MCF 10A (cell line): ENCODE data around the gene SERTAD3. TPM values are rescaled to one million over a fixed set of nuclear protein-coding genes. Genes with fewer than 3 reads are reported as not detected.
A peak's percentile ranks its signal among the peaks of the same experiment; 100 is the strongest.

ENCODE experiments used
- BruUV-seq: library from RNA; stranded (reverse); fragments of 400-500 nt; replicated peaks from 2 replicates; lab custom pipeline; 2021; lab: Mats Ljungman, UMichigan
- CTCF ChIA-PET: fragments of 300-600 bp; sonication (Branson Sonifier 250); formaldehyde crosslinking; extraction: SDS; loops from one replicate; lab custom pipeline; 2021; ENCODE audit warnings: antibody characterized with exemption, inconsistent platforms; lab: Yijun Ruan, JAX
- POLR2A ChIA-PET: fragments of 300-600, 350-650 bp; sonication (Branson Sonifier 250); formaldehyde crosslinking; extraction: SDS; loops from one replicate; lab custom pipeline; 2020; ENCODE audit warnings: antibody characterized with exemption, inconsistent platforms; lab: Yijun Ruan, JAX
- DNase-seq: peaks from one replicate; pipeline ENCODE4 v3.0.0-alpha.2; 2018; ENCODE audit not compliant: unreplicated experiment
- H3K27ac Mint-ChIP-seq: one replicate; pipeline ENCODE4 v1.8.0; 2022; ENCODE audit warnings: mild to moderate bottlenecking, low read depth, mixed read lengths; ENCODE audit not compliant: unreplicated experiment
- H3K27me3 Mint-ChIP-seq: one replicate; pipeline ENCODE4 v1.8.0; 2022; ENCODE audit warnings: mixed read lengths; ENCODE audit not compliant: insufficient read depth, unreplicated experiment
- H3K36me3 Mint-ChIP-seq: one replicate; pipeline ENCODE4 v1.8.0; 2022; ENCODE audit warnings: mild to moderate bottlenecking, moderate library complexity, mixed read lengths; ENCODE audit not compliant: insufficient read depth, unreplicated experiment
- H3K4me1 Mint-ChIP-seq: one replicate; pipeline ENCODE4 v1.8.0; 2022; ENCODE audit warnings: mixed read lengths; ENCODE audit not compliant: insufficient read depth, unreplicated experiment
- H3K4me3 Mint-ChIP-seq: one replicate; pipeline ENCODE4 v1.8.0; 2022; ENCODE audit warnings: mild to moderate bottlenecking, moderate library complexity, mixed read lengths; ENCODE audit not compliant: unreplicated experiment
- H3K9me3 Mint-ChIP-seq: one replicate; pipeline ENCODE4 v1.8.0; 2022; ENCODE audit warnings: mixed read lengths; ENCODE audit not compliant: unreplicated experiment
- CTCF ChIP-seq: fragments of 200-600 bp; IDR thresholded peaks from one replicate; pipeline ENCODE4 v1.8.0; 2022; ENCODE audit warnings: antibody characterized with exemption, mild to moderate bottlenecking; ENCODE audit not compliant: unreplicated experiment
- intact Hi-C: fragments of 100-400 bp; cut with micrococcal nuclease; formaldehyde crosslinking; loops from 2 replicates; pipeline ENCODE4 v1.14.1; 2022
- total RNA-seq: library from RNA; stranded (reverse); gene quantifications from 2 replicates; pipeline ENCODE4 v1.2.3, GENCODE V29; 2022

The SERTAD3 gene
- total RNA-seq, 1 experiment from 2014 or later, result 23.3 TPM

- H3K9me3 Mint-ChIP-seq, result no peaks in the 10 kb centered on the region
- H3K27ac Mint-ChIP-seq, result no peak overlapping the region
- ChIA-PET CTCF (interaction anchor here (0.6 to 2.4 kb wide), 6 partner anchors 11 to 41 kb away, joined by 3 to 13 read pairs (median 3); no protein-coding TSS in a partner anchor), POLR2A (interaction anchor here (1.6 kb wide), 1 partner anchor 36 kb away, joined by 3 read pairs; no protein-coding TSS in a partner anchor)
- TF ChIP-seq CTCF, result no peak
- no peak overlapping the region for H3K4me3 Mint-ChIP-seq
- H3K4me1 Mint-ChIP-seq, result peaks cover 16% of the 10 kb centered on the region
- DNase-seq, result no peak
- H3K36me3 Mint-ChIP-seq, result no peaks in the 10 kb centered on the region
- intact Hi-C loops, result no loop called here
- BruUV-seq, result no TSS peak
- H3K27me3 Mint-ChIP-seq, result no peaks in the 10 kb centered on the region
Observed at GRCh38 chr19:40407714-40408597, 36.2 kb downstream of the SERTAD3 start.

GRCh38 chr19:40403262-40403984 lies 40.7 kb downstream of the SERTAD3 start:
- ChIA-PET CTCF (interaction anchor here (0.6 to 1.7 kb wide), 5 partner anchors 14 to 98 kb away, joined by 3 to 9 read pairs (median 4); no protein-coding TSS in a partner anchor), POLR2A (interaction anchor here (0.6 to 2.3 kb wide), 22 partner anchors 12 to 1998 kb away, joined by 3 to 23 read pairs (median 4); partner anchors contain the start of genes C19orf47, PLD3, SERTAD1 and SERTAD3)
- H3K4me3 Mint-ChIP-seq, result peak overlapping the region; percentile 79
- H3K27ac Mint-ChIP-seq, result no peak overlapping the region
- intact Hi-C loops, result no loop called here
- BruUV-seq, result no TSS peak
- peaks cover 20% of the 10 kb centered on the region for H3K4me1 Mint-ChIP-seq
- H3K9me3 Mint-ChIP-seq, result no peaks in the 10 kb centered on the region
- H3K27me3 Mint-ChIP-seq, result no peaks in the 10 kb centered on the region
- TF ChIP-seq CTCF, result peak; percentile 6
- no peaks in the 10 kb centered on the region for H3K36me3 Mint-ChIP-seq
- peak; percentile 92 for DNase-seq

GRCh38 chr19:40400559-40400958 lies 43.6 kb downstream of the SERTAD3 start:
- DNase-seq, result no peak
- intact Hi-C loops, result no loop called here
- POLR2A ChIA-PET, result no interaction called here
- H3K27ac Mint-ChIP-seq, result no peak overlapping the region
- H3K27me3 Mint-ChIP-seq, result no peaks in the 10 kb centered on the region
- H3K4me1 Mint-ChIP-seq, result peaks cover 20% of the 10 kb centered on the region
- CTCF ChIA-PET, result no interaction called here
- no TSS peak for BruUV-seq
- H3K9me3 Mint-ChIP-seq, result no peaks in the 10 kb centered on the region
- H3K36me3 Mint-ChIP-seq, result no peaks in the 10 kb centered on the region
- TF ChIP-seq CTCF, result no peak
- no peak overlapping the region for H3K4me3 Mint-ChIP-seq
